Testis (tissue), 3 donors: Measurements from ENCODE around the gene CNTN4. TPM values are rescaled to one million over a fixed set of nuclear protein-coding genes. Genes with fewer than 3 reads are reported as not detected.

ENCODE experiments used
- DNase-seq: peaks from one replicate; pipeline ENCODE4 v3.0.0-alpha.2; 2019
- H3K27ac ChIP-seq, 2 donors: fragments of 200-600 bp; sonication (generic); one replicate each; pipeline ENCODE4 v1.5.1; 2019
- H3K27me3 ChIP-seq: fragments of 200-600 bp; sonication (generic); one replicate; pipeline ENCODE4 v1.5.1; 2019
- H3K36me3 ChIP-seq: fragments of 200-600 bp; sonication (generic); one replicate; pipeline ENCODE4 v1.5.1; 2017; ENCODE audit warnings: low read depth; ENCODE audit errors: missing control alignments
- H3K4me1 ChIP-seq: fragments of 200-600 bp; sonication (generic); one replicate; pipeline ENCODE4 v1.5.1; 2019
- H3K4me3 ChIP-seq, 2 donors: fragments of 200-600 bp; sonication (generic); one replicate each; pipeline ENCODE4 v1.5.1; 2017 to 2019
- H3K9me3 ChIP-seq: fragments of 200-600 bp; sonication (generic); one replicate; pipeline ENCODE4 v1.5.1; 2017
- CTCF ChIP-seq, 3 experiments: fragments of 450-650 bp in 2 of 3; fragments of 200-600 bp in 1 of 3; sonication (generic) in 1 of 3; IDR thresholded peaks; one replicate each; pipeline ENCODE4 v1.5.1; 2016 to 2019; ENCODE audit warnings: antibody characterized with exemption in 3 of 3, mild to moderate bottlenecking in 2 of 3, moderate library complexity in 1 of 3
- POLR2A ChIP-seq: fragments of 450-650 bp; IDR thresholded peaks from one replicate; pipeline ENCODE4 v1.6.1; 2017; ENCODE audit warnings: antibody characterized with exemption, mild to moderate bottlenecking, moderate library complexity
- WGBS, 2 donors: methylation state at CpG; one replicate each; pipeline ENCODE4 v1.1.5; 2018; 5-methylcytosine and 5-hydroxymethylcytosine counted together
- intact Hi-C: fragments of 100-400 bp; cut with DNase I; formaldehyde crosslinking; loops from one replicate; pipeline ENCODE4 v1.15.1; 2023; ENCODE audit warnings: low total_unique reads
- polyA plus RNA-seq: library from polyadenylated mRNA; stranded (reverse); fragments of 350-450 nt; fragmentation: Illumina TruSeq; extraction: RNeasy Lipid Tissue Mini Kit (QIAGEN cat#74804); gene quantifications from one replicate; pipeline ENCODE4 v1.2.3, GENCODE V29; 2014; ENCODE audit warnings: low read depth, low replicate concordance; ENCODE audit not compliant: insufficient read depth
- total RNA-seq, 2 donors: library from RNA; depleted of rRNA; stranded (reverse); fragments of >200 nt; gene quantifications; one replicate each; pipeline ENCODE4 v1.2.3, GENCODE V29; 2016

Gene CNTN4
- total and polyA plus RNA-seq, 3 donors from 2014 or later: 10.4 to 37.7 (median 19.6) TPM

GRCh38 chr3:2218375-2218774, 119.7 kb downstream of the CNTN4 start:
- WGBS, 2 donors: 86 to 95% methylated on average over 4 of the region's 4 CpGs
- Histone ChIP-seq H3K9me3 (no peaks in the 10 kb centered on the region), H3K4me3 (no peak overlapping the region), H3K4me1 (no peaks in the 10 kb centered on the region), H3K27me3 (no peaks in the 10 kb centered on the region), H3K36me3 (no peaks in the 10 kb centered on the region), H3K27ac (no peak overlapping the region)
- DNase-seq: no peak
- no peak for TF ChIP-seq CTCF (IDR thresholded peaks at IDR 0.05)
- no peak for TF ChIP-seq POLR2A
- intact Hi-C loops: no loop called here

DNA sequence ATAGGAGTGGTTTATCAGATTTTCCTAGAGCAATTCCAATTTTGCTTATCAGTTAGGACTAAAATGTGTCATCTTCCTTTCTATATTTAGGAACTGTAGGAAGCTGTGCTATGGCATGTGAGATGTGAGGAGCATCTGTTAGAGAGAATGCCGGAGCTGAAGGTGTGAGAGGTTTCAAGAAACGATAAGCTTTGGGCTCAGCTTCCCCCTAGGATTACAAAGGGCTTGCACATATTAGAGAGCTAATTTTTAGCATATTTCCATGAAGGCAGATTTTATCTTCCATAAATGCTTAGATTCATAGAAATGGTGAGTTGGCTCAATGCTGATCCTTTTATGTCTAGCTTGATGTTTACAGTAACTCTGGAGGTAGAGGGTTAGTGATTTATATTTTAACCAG, 120.2 kb downstream of the CNTN4 start:
- H3K4me1 ChIP-seq: no peaks in the 10 kb centered on the region
- no peaks in the 10 kb centered on the region for H3K27me3 ChIP-seq
- TF ChIP-seq CTCF (IDR thresholded peaks at IDR 0.05) (no peak), POLR2A (no peak)
- H3K36me3 ChIP-seq: no peaks in the 10 kb centered on the region
- no peaks in the 10 kb centered on the region for H3K9me3 ChIP-seq
- H3K27ac ChIP-seq: no peak overlapping the region
- no peak overlapping the region for H3K4me3 ChIP-seq
- DNase-seq: no peak
- 81 to 85% methylated on average over 2 of the region's 2 CpGs for WGBS, 2 donors
- intact Hi-C loops: no loop called here

GRCh38 chr3:2236203-2236602, 137.5 kb downstream of the CNTN4 start:
- Histone ChIP-seq H3K9me3 (no peaks in the 10 kb centered on the region), H3K4me3 (no peak overlapping the region), H3K4me1 (no peaks in the 10 kb centered on the region), H3K27me3 (no peaks in the 10 kb centered on the region), H3K27ac (no peak overlapping the region), H3K36me3 (no peaks in the 10 kb centered on the region)
- no peak for TF ChIP-seq CTCF (IDR thresholded peaks at IDR 0.05)
- no peak for TF ChIP-seq POLR2A
- 60 to 65% methylated on average over 4 of the region's 4 CpGs for WGBS, 2 donors
- DNase-seq: no peak
- intact Hi-C loops: no loop called here

GRCh38 chr3:2244137-2244536, 145.5 kb downstream of the CNTN4 start:
- H3K4me1 ChIP-seq: no peaks in the 10 kb centered on the region
- TF ChIP-seq CTCF (IDR thresholded peaks at IDR 0.05) (no peak), POLR2A (no peak)
- H3K36me3 ChIP-seq: no peaks in the 10 kb centered on the region
- DNase-seq: no peak
- no peaks in the 10 kb centered on the region for H3K27me3 ChIP-seq
- H3K4me3 ChIP-seq: no peak overlapping the region
- H3K9me3 ChIP-seq: no peaks in the 10 kb centered on the region
- no peak overlapping the region for H3K27ac ChIP-seq
- intact Hi-C loops: no loop called here

GRCh38 chr3:2246873-2247648, 148.4 kb downstream of the CNTN4 start:
- DNase-seq: no peak
- Histone ChIP-seq H3K4me3 (no peak overlapping the region), H3K27me3 (no peaks in the 10 kb centered on the region), H3K4me1 (no peaks in the 10 kb centered on the region), H3K36me3 (no peaks in the 10 kb centered on the region), H3K27ac (no peak overlapping the region), H3K9me3 (no peaks in the 10 kb centered on the region)
- WGBS, 2 donors: 83 to 91% methylated on average over 6 of the region's 6 CpGs
- intact Hi-C loops: no loop called here
- TF ChIP-seq POLR2A: no peak
- TF ChIP-seq CTCF (IDR thresholded peaks at IDR 0.05): no peak
